Stimulated activated naive CD8-positive, alpha-beta T cell treated with anti-CD3 and anti-CD28 coated beads, Interleukin-15, Interleukin-2, amounts not matched to agents 100 ng/mL and 50 ng/mL, for 24 hours (primary cell): Measurements from ENCODE around the gene STAT5B.
"Not testable (repeated sequence)": the region's sequence is repeated elsewhere in the genome, so short reads cannot be mapped to it uniquely, and the experiment has no call there.

Experiments used
- H3K27ac Mint-ChIP-seq: one replicate; pipeline ENCODE4 v1.8.0; 2021; ENCODE audit warnings: mild to moderate bottlenecking, mixed read lengths
- H3K27me3 Mint-ChIP-seq: one replicate; pipeline ENCODE4 v1.8.0; 2021; ENCODE audit warnings: mixed read lengths
- H3K36me3 Mint-ChIP-seq: one replicate; pipeline ENCODE4 v1.8.0; 2021; ENCODE audit warnings: low read depth, mixed read lengths
- H3K4me1 Mint-ChIP-seq: one replicate; pipeline ENCODE4 v1.8.0; 2021; ENCODE audit warnings: low read depth, mixed read lengths
- H3K4me3 Mint-ChIP-seq: one replicate; pipeline ENCODE4 v1.8.0; 2021; ENCODE audit warnings: mild to moderate bottlenecking, mixed read lengths
- H3K9me3 Mint-ChIP-seq: one replicate; pipeline ENCODE4 v1.8.0; 2021; ENCODE audit warnings: mixed read lengths

The STAT5B gene

DNA sequence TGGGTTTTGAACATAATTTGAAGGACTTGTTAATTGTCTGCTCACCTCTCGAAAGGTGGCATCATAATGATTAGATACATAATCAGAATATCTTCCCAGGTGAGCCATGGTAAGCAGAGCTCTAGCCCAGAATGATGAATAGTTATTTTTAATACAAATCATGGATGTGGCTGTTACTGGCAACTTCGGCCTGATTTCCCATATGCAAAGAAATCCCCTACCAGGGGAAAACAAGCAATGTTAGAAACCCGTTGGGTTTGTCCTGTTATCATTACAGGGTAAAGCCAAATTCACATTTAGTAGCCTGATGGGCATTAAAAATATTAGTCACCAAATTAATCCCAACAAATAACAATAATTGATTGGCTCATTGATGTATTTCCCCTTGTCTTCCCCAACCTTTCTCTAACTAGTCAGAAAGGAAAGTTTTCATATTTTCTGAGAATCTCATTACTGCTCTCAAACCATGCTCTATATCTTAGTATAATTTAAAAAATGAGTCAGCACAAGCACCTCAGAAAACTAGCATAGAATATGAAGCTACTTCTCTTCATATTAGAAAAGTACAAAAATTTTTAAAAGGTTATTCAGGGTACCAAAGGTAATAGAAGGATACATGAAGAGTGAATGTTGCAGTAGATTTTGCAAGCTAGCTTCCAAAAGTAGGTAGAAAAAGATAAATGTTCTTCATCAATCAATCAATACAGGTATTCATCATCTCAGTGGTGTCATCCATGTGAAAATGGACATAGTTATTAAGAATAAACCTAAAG lies 5.0 kb downstream of the STAT5B start:
- Mint-ChIP-seq H3K4me3 (peak overlapping the region; percentile 96), H3K4me1 (peaks cover 91% of the 10 kb centered on the region), H3K36me3 (peaks cover 38% of the 10 kb centered on the region), H3K27me3 (no peaks in the 10 kb centered on the region), H3K27ac (peak overlapping the region; percentile 98), H3K9me3 (no peaks in the 10 kb centered on the region)

DNA sequence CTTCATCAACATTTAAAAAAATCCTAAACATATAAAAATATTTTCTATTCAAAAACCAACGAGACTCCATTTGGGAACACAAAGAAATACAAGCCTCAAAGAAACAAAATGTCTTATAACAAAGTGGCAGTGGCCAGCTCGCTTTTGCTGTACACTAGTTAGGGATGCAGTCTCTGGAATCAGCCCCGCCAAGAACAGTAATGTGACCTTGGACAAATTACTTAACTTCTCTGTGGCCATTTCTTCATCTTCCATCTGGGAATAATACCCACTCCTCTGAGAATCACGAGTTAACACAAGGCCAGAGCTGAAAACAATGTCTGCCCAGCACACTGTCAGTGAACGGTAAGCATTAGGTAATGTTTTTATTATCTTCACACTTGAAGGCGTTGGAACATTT lies 5.6 kb downstream of the STAT5B start:
- peak overlapping the region; percentile 96 for H3K4me3 Mint-ChIP-seq
- H3K36me3 Mint-ChIP-seq = peaks cover 39% of the 10 kb centered on the region
- no peaks in the 10 kb centered on the region for H3K27me3 Mint-ChIP-seq
- H3K4me1 Mint-ChIP-seq = peaks cover 95% of the 10 kb centered on the region
- H3K9me3 Mint-ChIP-seq = no peaks in the 10 kb centered on the region
- peak overlapping the region; percentile 98 for H3K27ac Mint-ChIP-seq

DNA sequence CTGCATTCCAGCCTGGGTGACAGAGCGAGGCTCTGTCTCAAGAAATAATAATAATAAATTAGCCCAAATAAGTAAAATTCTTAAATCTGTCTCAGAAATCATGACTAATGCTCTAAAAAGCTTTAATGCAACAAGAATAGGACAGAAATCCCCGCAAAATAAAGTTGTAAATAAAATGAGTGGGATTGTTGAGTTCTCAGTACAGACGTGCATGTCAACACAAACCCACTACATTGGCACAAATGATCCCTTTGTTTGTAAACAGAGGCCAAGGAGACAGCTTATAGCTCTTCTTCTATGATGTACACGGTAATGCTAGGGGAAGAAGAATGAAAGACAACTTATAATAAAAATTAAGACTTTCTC lies 6.0 kb downstream of the STAT5B start:
- H3K36me3 Mint-ChIP-seq = peaks cover 39% of the 10 kb centered on the region
- no peaks in the 10 kb centered on the region for H3K27me3 Mint-ChIP-seq

DNA sequence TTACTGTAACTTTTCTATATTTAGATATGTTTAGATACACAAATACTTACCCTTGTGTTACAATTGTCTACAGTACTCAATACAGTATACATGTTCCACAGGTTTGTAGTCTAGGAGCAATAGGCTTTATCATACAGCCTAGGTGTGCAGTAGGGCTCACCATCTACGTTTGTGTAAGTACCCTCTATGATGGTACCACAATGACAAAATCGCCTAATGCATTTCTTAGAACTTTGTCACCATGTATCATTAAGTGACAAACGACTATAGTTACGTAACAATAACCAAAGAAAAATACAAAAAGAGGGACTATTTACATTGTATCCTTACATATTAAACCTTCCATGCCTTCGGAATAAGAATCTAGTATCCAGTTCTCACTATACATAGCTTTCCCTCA lies 8.0 kb downstream of the STAT5B start:
- no peaks in the 10 kb centered on the region for H3K9me3 Mint-ChIP-seq
- H3K36me3 Mint-ChIP-seq = peaks cover 38% of the 10 kb centered on the region
- H3K27ac Mint-ChIP-seq = peak overlapping the region; percentile 98
- H3K4me3 Mint-ChIP-seq = no peak overlapping the region
- H3K4me1 Mint-ChIP-seq = peaks cover 85% of the 10 kb centered on the region
- no peaks in the 10 kb centered on the region for H3K27me3 Mint-ChIP-seq

More for the DNA sequence above, 6.0 kb downstream of the STAT5B start:
- H3K4me1 Mint-ChIP-seq = peaks cover 97% of the 10 kb centered on the region
- no peak overlapping the region for H3K4me3 Mint-ChIP-seq
- H3K27ac Mint-ChIP-seq = peak overlapping the region; percentile 98
- H3K9me3 Mint-ChIP-seq = no peaks in the 10 kb centered on the region

DNA sequence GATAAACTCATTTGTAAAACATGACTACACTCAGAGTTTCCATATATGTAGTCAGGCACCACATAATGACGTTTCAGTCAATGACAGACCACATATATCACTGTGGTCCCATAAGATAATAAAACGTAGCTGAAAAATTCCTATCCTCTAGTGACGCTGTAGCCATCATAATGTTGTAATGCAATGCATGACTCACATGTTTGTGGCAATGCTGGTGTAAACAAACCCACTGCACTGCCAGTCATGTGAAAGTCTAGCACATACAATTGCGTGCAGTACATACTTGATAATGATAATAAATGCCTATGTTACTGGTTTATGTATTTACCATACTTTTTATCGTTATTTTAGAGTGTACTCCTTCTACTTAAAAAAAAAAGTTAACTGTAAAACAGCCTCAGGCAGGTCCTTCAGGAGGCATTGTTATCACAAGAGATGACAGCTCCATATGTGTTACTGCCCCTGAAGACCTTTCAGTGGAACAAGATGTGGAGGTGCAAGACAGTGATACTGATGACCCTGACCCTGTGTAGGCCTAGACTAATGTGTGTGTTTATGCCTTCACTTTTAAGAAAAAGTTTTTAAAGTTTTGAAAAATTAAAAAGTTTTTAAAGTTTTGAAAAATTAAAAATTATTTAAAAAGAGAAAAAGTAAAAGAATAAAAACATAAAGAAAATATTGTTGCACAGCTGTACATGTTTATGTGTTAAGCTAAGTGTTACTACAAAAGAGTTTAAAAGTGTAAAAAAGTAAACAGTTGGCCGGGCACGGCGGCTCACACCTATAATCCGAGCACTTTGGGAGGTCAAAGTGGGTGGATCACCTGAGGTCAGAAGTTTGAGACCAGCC lies 9.0 kb downstream of the STAT5B start:
- H3K4me3 Mint-ChIP-seq = peak overlapping the region; percentile 57
- H3K9me3 Mint-ChIP-seq = no peaks in the 10 kb centered on the region
- peaks cover 33% of the 10 kb centered on the region for H3K36me3 Mint-ChIP-seq
- peaks cover 75% of the 10 kb centered on the region for H3K4me1 Mint-ChIP-seq
- H3K27ac Mint-ChIP-seq = peak overlapping the region; percentile 98
- H3K27me3 Mint-ChIP-seq = no peaks in the 10 kb centered on the region

DNA sequence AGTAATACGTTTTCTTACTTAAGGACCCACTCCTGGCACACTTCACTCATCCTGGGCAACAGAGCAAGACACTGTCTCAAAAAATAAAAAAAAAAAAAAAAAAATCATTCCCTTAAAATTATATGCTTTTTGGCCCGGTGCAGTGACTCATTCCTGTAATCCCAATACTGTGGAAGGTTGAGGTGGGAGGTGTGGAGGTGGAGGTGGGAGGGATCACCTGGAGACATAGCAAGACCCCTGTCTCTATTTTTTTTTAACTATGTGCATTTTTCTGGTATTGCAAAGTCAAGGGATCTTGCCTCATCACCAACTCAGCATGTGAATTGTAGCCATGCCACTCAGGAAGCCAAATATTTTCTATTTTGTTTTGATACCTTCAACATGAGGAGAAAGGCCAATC lies 9.7 kb downstream of the STAT5B start:
- H3K27ac Mint-ChIP-seq = peak overlapping the region; percentile 98
- H3K4me1 Mint-ChIP-seq = peaks cover 69% of the 10 kb centered on the region
- no peaks in the 10 kb centered on the region for H3K9me3 Mint-ChIP-seq
- peaks cover 30% of the 10 kb centered on the region for H3K36me3 Mint-ChIP-seq
- peak overlapping the region; percentile 57 for H3K4me3 Mint-ChIP-seq
- no peaks in the 10 kb centered on the region for H3K27me3 Mint-ChIP-seq

DNA sequence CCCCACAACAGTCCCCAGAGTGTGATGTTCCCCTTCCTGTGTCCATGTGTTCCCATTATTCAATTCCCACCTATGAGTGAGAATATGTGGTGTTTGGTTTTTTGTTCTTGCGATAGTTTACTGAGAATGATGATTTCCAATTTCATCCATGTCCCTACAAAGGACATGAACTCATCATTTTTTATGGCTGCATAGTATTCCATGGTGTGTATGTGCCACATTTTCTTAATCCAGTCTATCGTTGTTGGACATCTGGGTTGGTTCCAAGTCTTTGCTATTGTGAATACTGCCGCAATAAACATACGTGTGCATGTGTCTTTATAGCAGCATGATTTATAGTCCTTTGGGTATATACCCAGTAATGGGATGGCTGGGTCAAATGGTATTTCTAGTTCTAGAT lies 11.8 kb downstream of the STAT5B start:
- peaks cover 60% of the 10 kb centered on the region for H3K4me1 Mint-ChIP-seq
- not testable (repeated sequence) for H3K27me3 Mint-ChIP-seq, H3K4me3 Mint-ChIP-seq, H3K9me3 Mint-ChIP-seq, H3K27ac Mint-ChIP-seq
- peaks cover 22% of the 10 kb centered on the region for H3K36me3 Mint-ChIP-seq

DNA sequence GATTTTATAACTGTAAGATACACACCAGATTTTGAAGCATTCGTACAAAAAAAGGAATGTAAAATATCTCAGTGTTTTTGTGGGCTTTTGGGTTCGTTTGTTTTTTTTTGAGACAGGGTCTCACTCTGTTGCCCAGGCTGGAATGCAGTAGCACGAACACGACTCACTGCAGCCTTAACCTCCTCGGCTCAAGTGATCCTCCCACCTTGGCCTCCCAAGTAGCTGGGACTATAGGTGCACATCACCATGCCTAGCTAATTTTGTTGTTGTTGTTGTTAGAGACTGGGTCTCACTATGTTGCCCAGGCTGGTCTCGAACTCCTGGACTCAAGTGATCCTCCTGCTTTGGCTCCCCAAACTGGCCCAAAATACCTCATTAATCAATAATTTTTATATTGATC lies 15.9 kb downstream of the STAT5B start:
- Mint-ChIP-seq H3K27me3 (no peaks in the 10 kb centered on the region), H3K9me3 (no peaks in the 10 kb centered on the region), H3K4me1 (peaks cover 33% of the 10 kb centered on the region), H3K27ac (no peak overlapping the region), H3K4me3 (no peak overlapping the region), H3K36me3 (peaks cover 8% of the 10 kb centered on the region)

DNA sequence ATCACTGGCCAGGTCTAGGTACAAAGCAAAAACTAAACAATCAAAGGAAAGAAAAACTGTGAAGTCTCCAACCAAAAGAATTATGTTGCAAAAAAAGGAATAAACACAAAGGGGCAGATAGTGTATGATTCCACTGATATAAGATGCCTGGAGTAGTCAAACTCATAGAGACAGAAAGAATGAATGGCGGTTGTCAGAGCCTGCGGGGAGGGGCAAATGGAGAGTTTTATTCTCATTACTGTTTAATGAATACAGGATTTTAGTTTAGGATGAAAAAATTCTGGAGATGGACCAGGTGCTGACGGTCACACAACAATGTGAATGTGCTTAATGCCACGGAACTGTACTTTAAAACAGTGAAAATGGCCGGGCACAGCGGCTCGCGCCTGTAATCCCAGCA lies 20.7 kb downstream of the STAT5B start:
- Mint-ChIP-seq H3K4me1 (peaks cover 61% of the 10 kb centered on the region), H3K4me3 (no peak overlapping the region), H3K27ac (peak overlapping the region; percentile 30), H3K27me3 (no peaks in the 10 kb centered on the region), H3K9me3 (no peaks in the 10 kb centered on the region), H3K36me3 (peaks cover 8% of the 10 kb centered on the region)

DNA sequence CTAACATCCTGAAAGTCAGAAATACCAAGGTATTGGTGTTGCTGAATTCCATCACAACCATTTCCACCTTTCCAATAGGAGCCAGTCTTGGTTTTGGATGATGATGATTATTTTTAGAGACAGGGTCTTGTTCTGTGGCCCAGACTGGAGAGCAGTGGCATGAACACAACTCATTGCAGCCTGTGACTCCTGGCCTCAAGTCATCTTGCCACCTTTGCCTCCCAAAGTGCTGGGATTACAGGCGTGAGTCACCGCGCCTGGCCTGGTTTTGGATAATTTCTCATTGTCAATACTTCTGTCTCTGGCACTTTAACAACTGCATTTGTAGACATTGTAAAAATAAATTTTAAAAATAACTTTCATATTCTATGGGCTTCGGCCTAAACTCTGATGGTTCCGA lies 22.6 kb downstream of the STAT5B start:
- no peaks in the 10 kb centered on the region for H3K27me3 Mint-ChIP-seq
- no peak overlapping the region for H3K4me3 Mint-ChIP-seq
- no peaks in the 10 kb centered on the region for H3K9me3 Mint-ChIP-seq
- peaks cover 71% of the 10 kb centered on the region for H3K4me1 Mint-ChIP-seq
- H3K27ac Mint-ChIP-seq = peak overlapping the region; percentile 87
- peaks cover 8% of the 10 kb centered on the region for H3K36me3 Mint-ChIP-seq

DNA sequence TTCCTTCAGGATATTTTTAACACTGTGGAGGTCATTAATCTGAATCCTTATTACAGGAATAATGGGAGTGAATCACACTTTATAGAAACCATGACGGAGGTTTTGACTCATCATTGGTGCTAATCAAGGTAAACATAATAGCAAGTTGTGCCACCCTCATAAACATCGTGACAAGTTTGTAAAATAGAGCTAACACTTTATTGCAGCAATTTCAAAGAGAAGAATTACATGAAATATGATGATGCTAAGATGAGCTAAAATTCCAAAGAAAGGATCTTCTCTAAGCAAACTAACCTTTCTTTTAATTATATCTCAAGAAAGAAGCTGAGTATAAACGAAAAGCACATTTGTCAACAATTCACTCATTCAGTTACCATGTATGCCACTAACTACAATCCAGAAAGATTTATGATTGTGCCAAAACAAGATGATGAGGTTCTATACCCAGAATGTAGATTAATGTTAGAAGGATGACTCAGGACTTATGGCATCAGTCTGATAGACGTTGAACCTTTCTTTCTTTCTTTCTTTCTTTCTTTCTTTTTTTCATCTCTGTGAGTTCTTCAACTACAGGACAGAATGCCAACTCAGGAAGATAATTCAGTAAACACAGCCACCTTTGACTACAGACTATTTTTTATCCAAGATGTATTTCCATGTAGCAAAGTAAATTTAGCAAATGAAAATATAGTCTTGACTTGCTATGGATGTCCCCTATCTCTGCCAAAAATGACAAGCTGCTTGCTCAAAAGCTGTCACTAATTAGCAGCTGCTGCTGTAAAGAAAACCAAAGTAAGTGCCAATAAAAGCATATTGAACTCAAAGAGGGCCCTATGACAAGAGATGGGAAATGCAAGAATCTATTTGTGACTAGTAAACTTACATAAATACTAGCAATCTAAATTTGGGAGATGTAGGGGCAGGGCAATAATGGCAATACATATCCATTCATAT lies 23.3 kb downstream of the STAT5B start:
- H3K36me3 Mint-ChIP-seq = peaks cover 8% of the 10 kb centered on the region
- no peaks in the 10 kb centered on the region for H3K9me3 Mint-ChIP-seq
- peaks cover 78% of the 10 kb centered on the region for H3K4me1 Mint-ChIP-seq
- H3K4me3 Mint-ChIP-seq = peak overlapping the region; percentile 19
- H3K27ac Mint-ChIP-seq = peak overlapping the region; percentile 87
- no peaks in the 10 kb centered on the region for H3K27me3 Mint-ChIP-seq

DNA sequence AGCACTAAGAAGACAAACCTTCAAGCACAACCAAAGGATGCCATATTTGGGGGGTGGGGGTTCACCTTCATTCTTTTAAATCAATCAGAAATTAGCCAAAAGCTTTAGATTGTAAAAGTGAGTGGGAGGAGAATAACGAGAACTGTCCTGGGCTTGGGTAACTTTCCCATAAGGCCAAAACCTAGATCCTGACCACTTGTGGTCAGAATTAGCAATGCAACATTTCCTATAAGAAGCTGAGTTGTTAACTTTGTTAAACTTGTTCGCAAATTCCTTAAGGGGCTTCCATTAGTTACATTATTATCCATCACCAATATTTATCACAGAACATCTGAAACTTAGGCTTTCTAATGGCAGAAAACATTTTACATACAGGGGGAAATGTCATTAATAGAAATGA lies 25.1 kb downstream of the STAT5B start:
- Mint-ChIP-seq H3K27ac (peak overlapping the region; percentile 88), H3K4me1 (peaks cover 86% of the 10 kb centered on the region), H3K4me3 (no peak overlapping the region), H3K9me3 (no peaks in the 10 kb centered on the region), H3K27me3 (no peaks in the 10 kb centered on the region), H3K36me3 (peaks cover 13% of the 10 kb centered on the region)

DNA sequence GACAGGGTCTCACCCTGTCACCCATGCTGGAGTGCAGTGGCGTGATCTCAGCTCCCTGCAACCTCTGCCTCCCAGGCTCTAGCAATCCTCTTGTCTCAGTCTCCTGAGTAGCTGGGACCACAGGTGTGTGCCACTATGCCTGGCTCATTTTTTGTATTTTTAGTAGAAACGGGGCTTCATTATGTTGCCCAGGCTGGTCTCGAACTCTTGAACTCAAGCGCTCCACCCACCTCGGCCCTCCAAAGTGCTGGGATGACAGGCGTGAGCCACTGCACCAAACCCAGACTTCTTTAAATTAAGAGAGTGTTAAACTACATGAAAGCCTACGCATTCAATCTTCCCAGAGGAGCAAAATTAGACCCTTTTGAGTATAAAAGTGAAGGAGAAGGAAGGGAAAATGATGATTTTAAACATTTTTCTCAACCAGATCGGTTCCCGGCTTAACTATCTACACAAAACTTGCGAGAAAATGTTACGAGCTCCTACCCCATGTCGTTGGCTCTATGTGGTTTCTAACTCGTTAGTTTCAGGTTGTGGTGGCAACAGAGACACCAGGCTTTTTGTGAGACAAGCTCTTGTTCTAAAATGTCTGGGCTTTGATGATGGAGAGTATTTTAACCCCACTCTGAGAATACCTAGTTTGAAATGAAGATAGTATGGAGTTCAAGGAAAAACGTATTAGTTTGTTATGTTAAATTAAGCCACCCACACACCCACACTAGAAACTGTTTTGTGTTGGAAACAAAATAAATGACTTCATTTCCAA lies 26.3 kb downstream of the STAT5B start:
- peaks cover 13% of the 10 kb centered on the region for H3K36me3 Mint-ChIP-seq
- peaks cover 84% of the 10 kb centered on the region for H3K4me1 Mint-ChIP-seq
- H3K4me3 Mint-ChIP-seq = peak overlapping the region; percentile 79
- no peaks in the 10 kb centered on the region for H3K27me3 Mint-ChIP-seq
- no peaks in the 10 kb centered on the region for H3K9me3 Mint-ChIP-seq
- peak overlapping the region; percentile 88 for H3K27ac Mint-ChIP-seq
